CD4-positive, alpha-beta T cell (primary cell): ENCODE measurements around the gene ZNF280D. TPM values are rescaled to one million over a fixed set of nuclear protein-coding genes. Genes with fewer than 3 reads are reported as not detected.

ENCODE experiments used
- ATAC-seq: fragments of 200-7000 bp; cut with Tn5 transposase; one replicate; pipeline ENCODE4 v1.10.0; 2022; ENCODE audit warnings: mild to moderate bottlenecking; ENCODE audit not compliant: poor library complexity
- CTCF ChIA-PET: fragments of 350-600 bp; sonication (Branson Sonifier 250); formaldehyde crosslinking; loops from one replicate; lab custom pipeline; 2021; ENCODE audit warnings: antibody characterized with exemption, inconsistent platforms; lab: Charles Lee
- POLR2A ChIA-PET: fragments of 350-600 bp; sonication (Branson Sonifier 250); formaldehyde crosslinking; loops from one replicate; lab custom pipeline; 2021; ENCODE audit warnings: antibody characterized with exemption, inconsistent platforms; lab: Charles Lee
- DNase-seq, 14 experiments: peaks; one replicate each; pipeline ENCODE4 v3.0.0-alpha.2; 2013 to 2020; ENCODE audit warnings: mixed read lengths in 2 of 14
- H3K27ac ChIP-seq, 2 donors: one replicate each; pipeline versions ENCODE4 v1.5.1 to v1.7.0; 2013; ENCODE audit warnings: low read length in 2 of 2, low read depth in 1 of 2, mild to moderate bottlenecking in 1 of 2
- H3K27me3 ChIP-seq, 2 experiments: 1 replicate in 1 of 2; 2 replicates in 1 of 2; pipeline versions ENCODE4 v1.6.1 to v1.7.0; 2013; ENCODE audit warnings: low read length in 2 of 2, control low read depth in 1 of 2, mild to moderate bottlenecking in 1 of 2, moderate library complexity in 1 of 2; ENCODE audit not compliant: insufficient read depth in 2 of 2, control insufficient read depth in 1 of 2
- H3K36me3 ChIP-seq: one replicate; pipeline ENCODE4 v1.6.1; 2013; ENCODE audit warnings: low read length, control low read depth; ENCODE audit not compliant: insufficient read depth
- H3K4me1 ChIP-seq: one replicate; pipeline ENCODE4 v1.6.1; 2013; ENCODE audit warnings: low read length, control low read depth; ENCODE audit not compliant: insufficient read depth
- H3K4me3 ChIP-seq: one replicate; pipeline ENCODE4 v1.5.1; 2013; ENCODE audit warnings: mild to moderate bottlenecking, low read length, moderate library complexity
- H3K9me3 ChIP-seq, 2 experiments: 1 replicate in 1 of 2; 2 replicates in 1 of 2; pipeline versions ENCODE4 v1.6.1 to v1.7.0; 2013; ENCODE audit warnings: low read length in 2 of 2, mild to moderate bottlenecking in 2 of 2, control low read depth in 1 of 2, moderate library complexity in 1 of 2; ENCODE audit not compliant: control insufficient read depth in 1 of 2, insufficient read depth in 1 of 2
- H3K27ac Mint-ChIP-seq: one replicate; pipeline ENCODE4 v1.8.0; 2020; ENCODE audit warnings: mixed read lengths
- H3K27me3 Mint-ChIP-seq: one replicate; pipeline ENCODE4 v1.8.0; 2021; ENCODE audit warnings: mixed read lengths
- H3K36me3 Mint-ChIP-seq: one replicate; pipeline ENCODE4 v1.8.0; 2021; ENCODE audit warnings: low read depth, mixed read lengths
- H3K4me1 Mint-ChIP-seq: one replicate; pipeline ENCODE4 v1.8.0; 2021; ENCODE audit warnings: low read depth, mixed read lengths
- H3K4me3 Mint-ChIP-seq: one replicate; pipeline ENCODE4 v1.8.0; 2020; ENCODE audit warnings: mild to moderate bottlenecking, mixed read lengths
- H3K9me3 Mint-ChIP-seq: one replicate; pipeline ENCODE4 v1.8.0; 2020; ENCODE audit warnings: mixed read lengths
- intact Hi-C, 2 experiments: fragments of 100-400 bp; cut with DNase I in 1 of 2; cut with micrococcal nuclease in 1 of 2; formaldehyde crosslinking; loops; one replicate each; pipeline versions ENCODE4 v1.15.1 to v1.9.0; 2023 to 2025; cut with DNase I, micrococcal nuclease
- total RNA-seq, 174 experiments: library from RNA in 2 of 174; stranded (reverse) in 2 of 174; gene quantifications; one replicate each; pipeline ENCODE4 v1.2.3 and lab custom pipeline; 2021 to 2026
- TF ChIP-seq, protein P1 (sequence below): fragments of 200-600 bp; IDR thresholded peaks from one replicate; pipeline ENCODE4 v1.8.0; 2022; ENCODE audit warnings: antibody characterized with exemption, mild to moderate bottlenecking

The ZNF280D gene
- total RNA-seq, 2 experiments from 2014 or later = 27.2 to 30.3 TPM

DNA sequence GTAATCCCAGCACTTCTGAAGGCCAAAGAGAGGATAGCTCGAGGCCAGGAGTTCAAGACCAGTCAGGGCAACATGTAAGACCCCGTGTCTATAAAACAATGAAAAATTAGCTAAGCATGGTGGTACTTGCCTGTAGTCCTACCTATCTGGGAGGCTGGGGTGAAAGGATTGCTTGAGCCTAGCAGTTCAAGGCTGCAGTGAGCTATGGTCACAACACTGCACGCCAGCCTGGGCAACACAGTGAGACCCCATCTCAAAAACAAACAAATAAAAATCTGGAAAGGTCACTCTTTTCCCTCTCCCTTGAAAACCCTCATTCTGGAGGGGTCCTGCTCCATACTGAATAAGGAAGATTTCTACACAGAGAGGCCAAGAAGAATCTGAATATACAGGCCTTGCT lies 43.5 kb upstream of the ZNF280D start:
- CTCF ChIA-PET = no interaction called here
- H3K4me1 ChIP-seq = no peaks in the 10 kb centered on the region
- DNase-seq = no peak

DNA sequence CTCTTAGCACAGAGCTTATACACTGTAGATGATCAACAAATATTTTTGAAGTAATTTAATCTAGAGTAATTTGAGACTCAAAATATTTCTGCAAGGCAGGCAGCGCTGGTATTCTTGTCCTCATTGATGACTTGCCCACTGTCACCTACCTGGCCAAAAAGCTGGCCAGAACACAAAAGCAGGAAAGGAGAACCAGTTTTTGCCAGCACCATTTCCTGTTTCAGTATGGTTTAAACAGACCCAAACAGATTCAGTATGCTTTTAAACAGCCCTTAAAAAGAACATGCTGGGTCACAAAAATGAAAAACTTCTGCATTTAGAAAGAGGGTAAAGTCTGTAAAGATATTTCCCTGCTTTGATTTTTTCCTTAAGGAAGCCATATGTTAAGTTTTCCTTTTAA lies 42.3 kb upstream of the ZNF280D start:
- POLR2A ChIA-PET = no interaction called here
- no peaks in the 10 kb centered on the region for H3K9me3 Mint-ChIP-seq
- peaks cover 13% of the 10 kb centered on the region for H3K27me3 Mint-ChIP-seq
- no peaks in the 10 kb centered on the region for H3K4me1 ChIP-seq
- ATAC-seq = no peak
- intact Hi-C loops = no loop called here
- peaks cover 0 to 8% of the 10 kb centered on the region in 2 experiments for H3K9me3 ChIP-seq
- no peaks in the 10 kb centered on the region for H3K4me1 Mint-ChIP-seq
- H3K4me3 ChIP-seq = no peak overlapping the region
- no peak overlapping the region for H3K27ac Mint-ChIP-seq
- H3K27me3 ChIP-seq = no peaks in the 10 kb centered on the region
- H3K27ac ChIP-seq = no peak overlapping the region
- H3K4me3 Mint-ChIP-seq = no peak overlapping the region
- CTCF ChIA-PET = no interaction called here
- H3K36me3 Mint-ChIP-seq = no peaks in the 10 kb centered on the region
- DNase-seq = no peak
- TF ChIP-seq, protein P1, sequence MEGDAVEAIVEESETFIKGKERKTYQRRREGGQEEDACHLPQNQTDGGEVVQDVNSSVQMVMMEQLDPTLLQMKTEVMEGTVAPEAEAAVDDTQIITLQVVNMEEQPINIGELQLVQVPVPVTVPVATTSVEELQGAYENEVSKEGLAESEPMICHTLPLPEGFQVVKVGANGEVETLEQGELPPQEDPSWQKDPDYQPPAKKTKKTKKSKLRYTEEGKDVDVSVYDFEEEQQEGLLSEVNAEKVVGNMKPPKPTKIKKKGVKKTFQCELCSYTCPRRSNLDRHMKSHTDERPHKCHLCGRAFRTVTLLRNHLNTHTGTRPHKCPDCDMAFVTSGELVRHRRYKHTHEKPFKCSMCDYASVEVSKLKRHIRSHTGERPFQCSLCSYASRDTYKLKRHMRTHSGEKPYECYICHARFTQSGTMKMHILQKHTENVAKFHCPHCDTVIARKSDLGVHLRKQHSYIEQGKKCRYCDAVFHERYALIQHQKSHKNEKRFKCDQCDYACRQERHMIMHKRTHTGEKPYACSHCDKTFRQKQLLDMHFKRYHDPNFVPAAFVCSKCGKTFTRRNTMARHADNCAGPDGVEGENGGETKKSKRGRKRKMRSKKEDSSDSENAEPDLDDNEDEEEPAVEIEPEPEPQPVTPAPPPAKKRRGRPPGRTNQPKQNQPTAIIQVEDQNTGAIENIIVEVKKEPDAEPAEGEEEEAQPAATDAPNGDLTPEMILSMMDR = no peak
- no peaks in the 10 kb centered on the region for H3K36me3 ChIP-seq

More for the DNA sequence above, 43.5 kb upstream of the ZNF280D start:
- TF ChIP-seq, protein P1 = no peak
- POLR2A ChIA-PET = no interaction called here
- no peak overlapping the region for H3K27ac ChIP-seq
- no peak for ATAC-seq
- intact Hi-C loops = no loop called here
- H3K9me3 Mint-ChIP-seq = no peaks in the 10 kb centered on the region
- H3K27ac Mint-ChIP-seq = no peak overlapping the region
- H3K36me3 Mint-ChIP-seq = no peaks in the 10 kb centered on the region
- H3K4me1 Mint-ChIP-seq = no peaks in the 10 kb centered on the region
- H3K27me3 ChIP-seq = no peaks in the 10 kb centered on the region
- H3K27me3 Mint-ChIP-seq = peaks cover 18% of the 10 kb centered on the region
- H3K36me3 ChIP-seq = no peaks in the 10 kb centered on the region
- H3K4me3 ChIP-seq = no peak overlapping the region
- peaks cover 0 to 8% of the 10 kb centered on the region in 2 experiments for H3K9me3 ChIP-seq
- no peak overlapping the region for H3K4me3 Mint-ChIP-seq

DNA sequence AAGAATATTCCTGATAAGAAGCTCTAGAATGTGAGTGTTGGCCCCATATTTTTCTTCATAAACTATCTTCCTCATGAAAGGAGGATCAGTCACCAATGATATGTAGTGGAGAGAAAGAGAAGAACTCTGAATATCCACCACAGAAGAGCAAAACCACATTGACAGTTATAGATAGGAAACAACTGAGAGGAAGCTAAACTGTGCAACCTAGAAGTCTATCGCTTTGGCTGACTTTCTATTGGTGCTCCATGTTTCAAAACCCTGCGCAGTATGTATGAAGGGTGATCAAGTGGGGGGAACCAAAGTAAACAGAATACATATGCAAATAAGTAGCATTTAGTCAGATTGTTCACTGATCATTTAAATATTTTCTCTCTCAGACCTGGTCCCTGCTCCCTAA lies 41.0 kb upstream of the ZNF280D start:
- Mint-ChIP-seq H3K4me1 (no peaks in the 10 kb centered on the region), H3K4me3 (no peak overlapping the region), H3K27ac (no peak overlapping the region), H3K9me3 (no peaks in the 10 kb centered on the region), H3K36me3 (no peaks in the 10 kb centered on the region), H3K27me3 (peaks cover 5% of the 10 kb centered on the region)
- Histone ChIP-seq H3K4me3 (no peak overlapping the region), H3K27me3 (no peaks in the 10 kb centered on the region), H3K36me3 (no peaks in the 10 kb centered on the region), H3K9me3 (peaks cover 0 to 2% of the 10 kb centered on the region in 2 experiments), H3K27ac (no peak overlapping the region), H3K4me1 (no peaks in the 10 kb centered on the region)
- intact Hi-C loops = no loop called here
- TF ChIP-seq, protein P1 = no peak
- CTCF ChIA-PET = no interaction called here
- ATAC-seq = no peak
- POLR2A ChIA-PET = interaction anchor here (1.1 kb wide), 1 partner anchor 8 kb away, joined by 3 read pairs; no protein-coding TSS in a partner anchor
- no peak for DNase-seq
